ENCODE data around the gene MTG2. TPM values are rescaled to one million over a fixed set of nuclear protein-coding genes. Genes with fewer than 3 reads are reported as not detected.
A peak's percentile ranks its signal among the peaks of the same experiment; 100 is the strongest.

MTG2 gene
- polyA plus RNA-seq, 10 donors, result 18.3 to 28.3 (median 24.7) TPM

- DNase-seq, result peak; percentile 38 to 40 (median 40)
Measured at GRCh38 chr20:62232770-62233645, 50.2 kb downstream of the MTG2 start.

GRCh38 chr20:62233684-62234083, 50.9 kb downstream of the MTG2 start:
- no peak for DNase-seq

- DNase-seq, result no peak
Measured at GRCh38 chr20:62234339-62234738, 51.5 kb downstream of the MTG2 start.

GRCh38 chr20:62235001-62235776, 52.4 kb downstream of the MTG2 start:
- peak; percentile 19 to 36 (median 30) for DNase-seq

DNA sequence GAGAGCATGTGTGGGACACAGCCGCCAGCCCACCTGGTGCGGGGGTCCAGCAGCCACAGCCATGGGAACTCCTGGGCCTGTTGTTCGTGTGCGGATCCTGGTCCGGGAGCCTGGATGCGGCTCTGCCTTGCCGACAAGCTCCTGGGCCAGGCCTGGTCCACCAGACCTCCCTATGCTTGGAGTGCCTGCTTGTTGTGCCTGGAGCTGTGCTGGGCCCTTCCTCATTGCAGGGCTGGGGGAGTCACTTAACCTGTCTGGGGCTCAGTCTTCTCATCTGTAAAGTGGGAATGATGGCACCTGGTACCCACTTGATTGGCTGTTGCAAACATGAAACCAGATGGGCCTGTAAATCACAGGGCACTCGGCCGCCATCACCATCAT, 52.9 kb downstream of the MTG2 start:
- DNase-seq, result no peak

GRCh38 chr20:62236200-62236599, 53.4 kb downstream of the MTG2 start:
- no peak for DNase-seq

GRCh38 chr20:62236766-62237513, 54.1 kb downstream of the MTG2 start:
- DNase-seq, result peak in 1 of 3 donors; percentile 34

DNA sequence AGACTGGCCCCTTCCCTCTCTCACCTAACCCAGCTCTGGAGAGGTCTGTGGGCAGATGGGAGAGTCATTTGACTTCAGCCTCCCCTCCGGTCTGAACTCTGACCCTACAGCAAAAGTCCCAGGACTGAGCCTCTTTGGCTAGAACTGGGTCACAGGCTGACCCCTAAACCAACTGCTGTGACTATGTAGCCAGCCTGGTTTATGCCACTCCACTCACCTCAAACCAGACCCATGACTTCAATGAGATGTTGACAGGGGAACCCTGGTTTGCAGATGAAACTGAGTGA, 54.6 kb downstream of the MTG2 start:
- no peak for DNase-seq

DNA sequence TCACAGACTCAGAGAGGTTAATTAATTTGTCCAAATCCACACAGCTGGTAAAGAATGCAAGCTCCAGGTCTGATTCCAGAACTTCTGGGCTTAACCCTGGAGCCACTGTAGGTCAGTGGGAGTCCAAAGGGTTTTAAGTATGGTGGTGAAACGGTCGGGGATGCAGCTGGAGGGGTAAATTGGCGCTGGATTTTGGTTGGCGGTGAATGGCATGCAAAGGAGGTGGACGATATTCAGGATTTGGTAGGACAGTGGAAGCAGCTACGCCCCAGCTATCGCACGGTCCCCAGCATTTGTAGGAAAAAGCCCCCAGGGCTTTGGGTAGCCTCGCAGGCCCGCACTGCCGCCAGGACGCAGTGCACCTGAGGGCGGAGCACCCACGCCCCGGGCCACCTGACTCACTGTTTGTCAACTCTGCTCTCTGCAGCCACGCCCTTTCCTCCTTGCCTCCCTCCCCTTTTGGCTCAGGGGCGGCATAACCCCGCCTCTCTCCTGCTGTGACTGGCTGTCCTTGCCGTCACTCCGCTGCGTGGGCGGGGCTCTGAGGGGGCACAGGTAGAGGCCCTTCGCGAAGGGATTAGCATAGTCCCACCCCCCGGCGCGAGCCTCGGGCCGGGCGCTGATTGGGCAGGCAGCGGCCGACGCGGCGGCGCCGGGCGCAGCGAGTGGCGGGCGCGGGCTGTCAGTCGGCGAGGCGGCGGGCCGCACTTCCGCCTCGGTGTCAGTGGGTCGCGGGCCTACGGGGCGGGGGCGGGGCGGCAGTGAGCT, 55.2 kb downstream of the MTG2 start, which contains the start of gene OSBPL2:
Gene OSBPL2, plus strand, starts transcription at position 721 of the 768 bp plus-strand sequence. CDS start 17,664 bp downstream, outside the sequence.
- DNase-seq, result peak; percentile 97 to 99 (median 99)

GRCh38 chr20:62238569-62239277, 55.9 kb downstream of the MTG2 start:
- DNase-seq, result peak in 2 of 3 donors; percentile 22 to 50

DNA sequence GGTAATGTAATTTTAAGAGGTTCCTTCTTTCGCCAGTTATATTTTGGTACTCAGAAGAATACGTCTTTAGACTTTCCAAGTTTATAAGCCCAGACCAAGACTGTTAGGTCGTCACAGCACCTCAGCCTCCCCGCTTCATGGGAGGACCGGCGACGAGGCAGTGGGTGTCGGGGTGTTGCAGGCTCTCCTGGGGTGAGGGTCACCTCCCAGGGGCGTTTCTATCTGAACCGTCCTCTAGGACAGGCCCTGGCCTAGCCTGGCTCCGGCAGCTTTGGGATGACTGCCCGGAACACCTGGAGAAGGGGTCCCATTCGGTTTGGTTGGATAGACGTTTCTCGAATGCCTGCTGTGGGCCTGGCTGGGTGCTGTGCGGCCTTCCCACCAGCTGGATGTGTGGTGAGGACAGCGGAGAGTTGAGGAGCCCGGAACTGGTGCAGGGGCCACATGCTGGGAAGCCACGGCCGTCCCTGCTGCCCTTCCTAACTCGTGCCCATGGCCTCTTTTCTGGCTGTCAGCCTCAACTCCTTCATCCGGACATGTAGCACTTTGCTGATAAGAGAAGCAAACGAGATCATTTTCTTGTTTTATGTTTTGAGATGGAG, 56.6 kb downstream of the MTG2 start:
- DNase-seq, result no peak

GRCh38 chr20:62240020-62240685, 57.3 kb downstream of the MTG2 start:
- no peak for DNase-seq

DNA sequence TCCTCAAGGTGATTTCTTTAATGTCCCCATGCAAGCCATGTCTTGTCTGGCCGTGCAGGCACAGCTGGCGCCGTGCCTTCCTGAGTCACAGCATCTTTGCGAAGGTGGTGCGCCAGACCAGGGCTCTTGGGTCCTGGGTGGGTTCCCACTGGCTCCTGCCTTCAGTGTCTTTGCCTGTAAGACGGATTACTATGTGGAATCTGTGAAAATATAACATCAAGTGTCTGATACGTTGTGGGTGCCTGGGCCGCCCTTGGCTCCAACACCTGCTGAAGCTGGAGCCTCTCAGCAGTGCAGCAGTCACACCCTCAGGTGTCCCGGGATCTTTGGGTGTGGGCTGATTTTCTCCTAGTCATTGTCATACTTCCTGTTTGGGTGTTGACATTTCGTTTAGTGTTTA, 58.7 kb downstream of the MTG2 start:
- DNase-seq, result no peak

DNA sequence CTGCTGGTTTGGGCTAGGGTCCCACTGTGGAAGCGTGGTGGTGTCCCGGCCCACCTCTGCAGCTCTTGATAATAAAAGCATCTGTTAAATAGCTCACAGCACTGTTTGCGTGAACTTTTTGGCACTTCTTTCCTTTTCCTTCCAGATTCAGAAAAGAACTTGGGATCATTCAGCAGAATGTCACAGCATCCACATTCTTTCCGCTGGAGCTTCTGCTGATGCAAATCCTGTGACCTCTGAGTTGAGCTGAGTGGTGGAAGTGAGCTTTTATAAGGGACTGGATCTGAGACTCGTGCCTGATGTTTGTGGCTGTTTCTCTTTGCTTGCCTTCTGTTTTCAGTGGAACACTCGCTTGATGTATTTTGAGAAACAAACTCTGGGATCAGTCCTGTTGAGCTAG, 59.3 kb downstream of the MTG2 start:
- DNase-seq, result peak in 1 of 3 donors; percentile 22

GRCh38 chr20:62243106-62243505, 60.3 kb downstream of the MTG2 start:
- DNase-seq, result no peak

DNA sequence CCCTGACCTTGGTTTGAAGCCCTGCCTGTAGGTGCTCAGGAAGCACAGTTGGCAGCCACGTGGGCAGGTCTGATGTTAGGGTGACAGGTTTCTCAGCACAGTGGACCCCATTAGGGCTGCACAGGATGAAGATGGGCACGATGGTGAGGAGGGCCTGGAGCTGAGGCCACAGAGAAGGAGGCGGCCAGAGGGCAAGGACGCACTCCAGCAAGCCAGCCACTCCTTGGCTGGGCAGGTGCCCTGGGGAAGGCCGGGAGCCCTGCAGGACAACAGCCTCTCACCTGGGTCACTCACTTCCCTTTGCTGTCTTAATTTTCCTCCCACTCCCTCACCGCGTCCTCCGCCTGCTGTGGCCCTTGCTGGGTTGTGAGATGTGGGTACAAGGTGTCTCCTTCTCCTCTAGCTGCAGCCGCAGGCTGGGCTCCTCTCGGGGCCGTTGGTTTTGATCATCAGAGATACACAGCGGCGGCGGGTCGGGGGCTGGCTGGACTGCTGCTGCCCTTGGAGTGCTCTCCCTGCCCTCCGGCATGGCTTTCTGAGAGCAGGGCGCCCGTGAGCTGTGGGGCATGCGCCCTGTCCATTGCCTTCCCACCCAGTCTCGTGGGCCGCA, 61.2 kb downstream of the MTG2 start:
- DNase-seq, result no peak

DNA sequence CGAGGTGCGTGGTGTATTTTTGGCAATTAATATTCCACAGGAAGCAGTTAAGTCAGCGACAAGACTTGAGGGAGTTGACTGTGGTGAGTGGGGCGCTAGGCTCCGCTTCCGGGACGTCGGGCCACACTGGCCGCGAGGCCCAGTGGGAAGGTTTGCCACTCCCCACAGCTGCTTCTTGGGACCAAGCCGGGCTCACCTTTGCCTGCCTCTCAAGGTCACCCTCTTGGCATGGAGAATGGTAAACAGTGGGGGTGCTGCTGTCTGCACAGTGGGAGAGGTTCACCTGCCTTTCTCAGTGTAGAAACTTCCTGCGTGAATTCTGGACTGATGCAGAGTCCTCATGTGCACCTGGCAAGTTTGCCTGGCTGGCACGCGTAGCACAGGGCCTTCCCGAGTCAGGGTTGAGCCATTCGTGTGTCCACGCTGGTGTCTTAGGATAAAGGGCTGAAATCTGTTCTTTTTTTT, 61.8 kb downstream of the MTG2 start:
- DNase-seq, result no peak

DNA sequence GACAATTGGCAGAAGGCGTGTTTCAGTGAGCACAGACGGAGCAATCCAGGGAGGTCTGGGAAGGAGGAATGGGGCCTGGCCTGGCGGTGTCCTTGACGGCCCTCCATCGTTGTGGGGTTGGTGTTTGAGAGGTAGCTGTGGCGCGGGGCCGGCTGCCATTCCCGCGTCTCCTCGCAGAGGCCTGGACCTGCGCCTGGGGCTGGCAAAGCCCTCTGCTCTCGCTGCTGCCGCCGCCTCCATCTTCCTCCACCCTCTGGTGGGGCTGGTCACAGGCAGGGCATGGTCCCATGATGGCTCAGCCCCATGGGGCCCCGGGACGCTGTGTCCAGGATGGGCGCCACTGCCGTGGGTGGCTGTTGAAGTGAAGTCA, 63.1 kb downstream of the MTG2 start:
- DNase-seq, result no peak

DNA sequence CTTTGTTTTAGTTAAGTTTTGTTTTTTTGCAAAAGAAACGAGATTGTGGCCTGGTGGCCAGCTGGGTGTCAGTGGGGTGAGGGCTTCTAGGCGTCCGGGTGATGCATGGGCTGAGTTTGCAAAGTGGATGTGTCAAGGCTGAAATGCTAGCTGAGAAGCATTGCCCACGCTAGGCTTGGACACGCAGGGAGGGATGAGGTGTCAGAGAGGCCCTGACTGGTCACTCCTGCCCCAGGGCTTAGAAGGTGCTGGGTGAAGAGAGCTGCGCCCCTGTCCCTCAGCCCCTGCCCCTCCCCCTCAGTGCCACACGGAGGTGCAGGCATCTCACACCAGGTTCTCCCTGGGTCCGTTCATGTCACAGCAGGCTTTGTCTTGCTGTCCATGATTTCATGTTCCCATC, 63.6 kb downstream of the MTG2 start:
- no peak for DNase-seq

Data from muscle of back (tissue), 11 donors.